ENCODE data around the gene ADAM23. TPM values are rescaled to one million over a fixed set of nuclear protein-coding genes. Genes with fewer than 3 reads are reported as not detected.

Gene ADAM23
- total and polyA plus RNA-seq, 8 donors: 0.85 to 3.9 (median 1.4) TPM; not detected in 1

DNA sequence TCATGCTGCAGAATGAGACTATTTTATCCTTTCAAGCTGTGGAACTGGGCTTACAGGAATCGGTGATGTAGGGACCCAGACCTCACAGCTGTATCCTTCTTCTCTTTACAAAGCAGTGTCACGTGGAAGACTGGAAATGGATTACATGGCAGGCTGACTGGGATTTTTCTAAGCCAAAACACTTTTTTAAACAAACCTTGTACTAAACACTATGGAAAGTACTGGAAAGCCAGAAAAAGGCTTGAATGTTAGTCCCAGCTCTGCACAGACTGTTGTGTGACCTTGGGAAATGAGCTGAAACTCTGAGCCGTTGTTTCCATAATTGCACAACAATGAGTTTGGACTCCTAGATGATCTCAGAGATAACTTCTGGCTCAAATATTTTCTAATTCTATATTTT lies 7.6 kb upstream of the ADAM23 start:
- Histone ChIP-seq H3K27me3 (peaks cover 0 to 30% (median 7%) of the 10 kb centered on the region in 3 donors), H3K4me1 (no peaks in the 10 kb centered on the region), H3K27ac (no peak overlapping the region), H3K36me3 (no peaks in the 10 kb centered on the region), H3K9me3 (no peaks in the 10 kb centered on the region), H3K4me3 (no peak overlapping the region)
- peak in 1 of 2 donors; percentile 31 for DNase-seq
- TF ChIP-seq POLR2AphosphoS5 (IDR thresholded peaks at IDR 0.05) (no peak), EP300 (IDR thresholded peaks at IDR 0.05) (no peak), POLR2A (IDR thresholded peaks at IDR 0.05) (no peak)
- TF ChIP-seq, protein P1, sequence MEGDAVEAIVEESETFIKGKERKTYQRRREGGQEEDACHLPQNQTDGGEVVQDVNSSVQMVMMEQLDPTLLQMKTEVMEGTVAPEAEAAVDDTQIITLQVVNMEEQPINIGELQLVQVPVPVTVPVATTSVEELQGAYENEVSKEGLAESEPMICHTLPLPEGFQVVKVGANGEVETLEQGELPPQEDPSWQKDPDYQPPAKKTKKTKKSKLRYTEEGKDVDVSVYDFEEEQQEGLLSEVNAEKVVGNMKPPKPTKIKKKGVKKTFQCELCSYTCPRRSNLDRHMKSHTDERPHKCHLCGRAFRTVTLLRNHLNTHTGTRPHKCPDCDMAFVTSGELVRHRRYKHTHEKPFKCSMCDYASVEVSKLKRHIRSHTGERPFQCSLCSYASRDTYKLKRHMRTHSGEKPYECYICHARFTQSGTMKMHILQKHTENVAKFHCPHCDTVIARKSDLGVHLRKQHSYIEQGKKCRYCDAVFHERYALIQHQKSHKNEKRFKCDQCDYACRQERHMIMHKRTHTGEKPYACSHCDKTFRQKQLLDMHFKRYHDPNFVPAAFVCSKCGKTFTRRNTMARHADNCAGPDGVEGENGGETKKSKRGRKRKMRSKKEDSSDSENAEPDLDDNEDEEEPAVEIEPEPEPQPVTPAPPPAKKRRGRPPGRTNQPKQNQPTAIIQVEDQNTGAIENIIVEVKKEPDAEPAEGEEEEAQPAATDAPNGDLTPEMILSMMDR (IDR thresholded peaks at IDR 0.05): no peak
- intact Hi-C loops (cut with DNase I; ENCODE audit: low total_unique reads): no loop called here
- WGBS, 5 donors: 32 to 36% (median 33%) methylated on average over 3 of the region's 3 CpGs

DNA sequence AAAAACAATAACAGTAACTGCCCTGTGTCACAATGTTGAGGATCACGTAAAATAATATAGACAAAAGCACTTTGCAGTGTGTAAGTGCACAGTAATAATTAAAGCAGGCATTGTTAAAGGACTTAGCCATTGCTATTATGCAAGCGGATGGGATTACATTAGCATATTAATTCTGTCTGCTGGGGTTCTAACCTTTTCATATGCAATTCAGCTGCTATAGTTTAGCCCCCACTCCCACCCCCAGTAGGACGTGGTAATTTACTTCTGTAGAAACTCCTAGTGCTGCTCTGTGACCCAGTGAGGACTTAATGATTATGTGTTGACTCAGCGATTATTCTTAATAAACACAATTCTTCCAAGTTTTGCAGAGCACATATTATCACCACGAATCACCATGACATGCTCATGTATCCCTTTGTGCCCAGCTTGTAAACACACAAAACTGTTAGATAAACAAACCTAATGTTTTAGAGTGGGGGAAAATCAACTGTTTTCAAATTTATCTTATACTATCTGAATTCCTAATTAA lies 5.1 kb upstream of the ADAM23 start:
- Histone ChIP-seq H3K36me3 (no peaks in the 10 kb centered on the region), H3K4me3 (no peak overlapping the region), H3K4me1 (peaks cover 0 to 10% (median 8%) of the 10 kb centered on the region in 4 donors), H3K27me3 (peaks cover 0 to 55% (median 25%) of the 10 kb centered on the region in 3 donors), H3K9me3 (no peaks in the 10 kb centered on the region), H3K27ac (no peak overlapping the region)
- TF ChIP-seq EP300 (IDR thresholded peaks at IDR 0.05): no peak
- TF ChIP-seq POLR2A (IDR thresholded peaks at IDR 0.05): no peak
- TF ChIP-seq, protein P1 (IDR thresholded peaks at IDR 0.05): no peak
- TF ChIP-seq POLR2AphosphoS5 (IDR thresholded peaks at IDR 0.05): no peak
- no peak for DNase-seq
- WGBS, 5 donors: 43 to 54% (median 46%) methylated on average over 5 of the region's 5 CpGs
- intact Hi-C loops (cut with DNase I; ENCODE audit: low total_unique reads): no loop called here

DNA sequence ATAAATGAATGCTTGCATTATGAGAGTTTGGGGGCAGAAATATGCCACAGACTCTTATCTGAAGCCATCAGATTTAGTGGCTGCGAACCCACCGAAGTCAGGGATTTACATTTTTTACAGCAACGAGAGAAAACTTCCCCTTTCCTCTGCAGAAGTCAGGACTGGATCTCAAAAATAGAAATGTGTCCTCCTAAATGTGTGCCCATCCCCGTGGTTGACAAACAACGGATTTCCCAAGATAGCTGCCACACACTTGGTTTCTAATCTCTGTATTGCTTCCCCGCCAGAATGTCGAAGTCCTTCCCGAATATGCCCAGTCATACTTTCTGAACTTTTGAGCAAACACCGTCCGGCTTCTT lies 879 bp upstream of the ADAM23 start:
- Histone ChIP-seq H3K27me3 (peaks cover 0 to 76% (median 46%) of the 10 kb centered on the region in 3 donors), H3K27ac (no peak overlapping the region), H3K4me1 (peaks cover 0 to 20% (median 12%) of the 10 kb centered on the region in 4 donors), H3K9me3 (no peaks in the 10 kb centered on the region), H3K36me3 (no peaks in the 10 kb centered on the region), H3K4me3 (peak overlapping the region in 3 of 4 donors; percentile 46 to 57 (median 47))
- intact Hi-C loops (cut with DNase I; ENCODE audit: low total_unique reads): no loop called here
- TF ChIP-seq POLR2AphosphoS5 (IDR thresholded peaks at IDR 0.05) (no peak), EP300 (IDR thresholded peaks at IDR 0.05) (no peak), POLR2A (IDR thresholded peaks at IDR 0.05) (no peak)
- TF ChIP-seq, protein P1 (IDR thresholded peaks at IDR 0.05): no peak
- no peak for DNase-seq
- 7 to 11% (median 8%) methylated on average over 8 to 10 of the region's 10 CpGs for WGBS, 5 donors

DNA sequence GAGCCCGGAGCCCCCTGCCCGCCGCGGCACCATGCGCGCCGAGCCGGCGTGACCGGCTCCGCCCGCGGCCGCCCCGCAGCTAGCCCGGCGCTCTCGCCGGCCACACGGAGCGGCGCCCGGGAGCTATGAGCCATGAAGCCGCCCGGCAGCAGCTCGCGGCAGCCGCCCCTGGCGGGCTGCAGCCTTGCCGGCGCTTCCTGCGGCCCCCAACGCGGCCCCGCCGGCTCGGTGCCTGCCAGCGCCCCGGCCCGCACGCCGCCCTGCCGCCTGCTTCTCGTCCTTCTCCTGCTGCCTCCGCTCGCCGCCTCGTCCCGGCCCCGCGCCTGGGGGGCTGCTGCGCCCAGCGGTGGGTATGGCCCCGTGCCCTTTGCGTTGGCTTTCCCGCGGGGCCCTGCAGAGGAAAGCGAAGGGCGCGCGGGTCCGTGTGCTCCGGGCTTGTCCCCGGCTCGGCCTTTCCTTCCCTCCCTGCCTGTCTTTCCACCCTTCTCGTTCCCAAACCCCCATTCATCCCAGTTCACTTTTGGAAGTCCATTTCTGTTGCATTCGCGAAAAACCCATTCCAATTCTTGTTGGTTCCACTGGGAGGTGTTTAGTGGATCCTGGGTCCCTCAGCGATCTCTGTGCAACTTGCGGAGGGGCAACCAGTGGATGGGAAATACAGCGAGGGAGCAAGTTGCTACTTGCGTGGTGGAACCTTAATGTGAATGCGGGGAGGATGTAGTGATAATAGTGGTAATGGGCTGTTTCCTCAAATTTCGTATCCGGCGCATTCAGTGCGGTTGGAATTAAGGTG lies 599 bp downstream of the ADAM23 start:
- Histone ChIP-seq H3K4me1 (peaks cover 0 to 20% (median 12%) of the 10 kb centered on the region in 4 donors), H3K4me3 (peak overlapping the region; percentile 45 to 57 (median 46)), H3K27me3 (peaks cover 0 to 68% (median 46%) of the 10 kb centered on the region in 3 donors), H3K36me3 (no peaks in the 10 kb centered on the region), H3K9me3 (no peaks in the 10 kb centered on the region), H3K27ac (peak overlapping the region in 3 of 5 donors; percentile 22 to 68 (median 51))
- TF ChIP-seq EP300 (IDR thresholded peaks at IDR 0.05): no peak
- TF ChIP-seq POLR2A (IDR thresholded peaks at IDR 0.05): no peak
- TF ChIP-seq, protein P1 (IDR thresholded peaks at IDR 0.05): no peak
- TF ChIP-seq POLR2AphosphoS5 (IDR thresholded peaks at IDR 0.05): no peak
- peak in 1 of 2 donors; percentile 69 for DNase-seq
- 3 to 4% (median 4%) methylated on average over 42 to 77 of the region's 77 CpGs for WGBS, 5 donors
- intact Hi-C loops (cut with DNase I; ENCODE audit: low total_unique reads): no loop called here
